ENCODE measurements around the gene SSB. TPM values are rescaled to one million over a fixed set of nuclear protein-coding genes. Genes with fewer than 3 reads are reported as not detected.
"Not testable (repeated sequence)": the region's sequence is repeated elsewhere in the genome, so short reads cannot be mapped to it uniquely, and the experiment has no call there.

Gene SSB
- total RNA-seq, 1 donor from 2014 or later, result 111 TPM

GRCh38 chr2:169823996-169824372, 25.3 kb downstream of the SSB start:
- H3K4me1 Mint-ChIP-seq (ENCODE audit: low read depth), result peaks cover 48% of the 10 kb centered on the region
- H3K9me3 Mint-ChIP-seq, result no peaks in the 10 kb centered on the region
- H3K36me3 Mint-ChIP-seq (ENCODE audit: low read depth), result peaks cover 48% of the 10 kb centered on the region

GRCh38 chr2:169824373-169825333, 26.0 kb downstream of the SSB start, which contains the start of gene METTL5:
Gene METTL5, minus strand, starts transcription at chr2:169824905. Its CDS starts 308 bp downstream, at chr2:169824597.
- intact Hi-C loops (cut with micrococcal nuclease), result loop anchor here (1.0 to 10.0 kb wide), 5 partner anchors 25 to 1100 kb away; partner anchors contain the start of genes FASTKD1 and GORASP2
- peak; percentile 74 for DNase-seq (ENCODE audit: low spot score)
- H3K27ac Mint-ChIP-seq, result peak within 1 kb of the TSS; percentile 79
- peak within 1 kb of the TSS; percentile 93 for H3K4me3 Mint-ChIP-seq (ENCODE audit: low read depth)
- peaks cover 44% of the 10 kb centered on the region for H3K36me3 Mint-ChIP-seq (ENCODE audit: low read depth)
- H3K27me3 Mint-ChIP-seq (ENCODE audit: low read depth), result no peaks in the 10 kb centered on the region
- no peaks in the 10 kb centered on the region for H3K9me3 Mint-ChIP-seq
- peaks cover 50% of the 10 kb centered on the region for H3K4me1 Mint-ChIP-seq (ENCODE audit: low read depth)

More at GRCh38 chr2:169823996-169824372, 25.3 kb downstream of the SSB start:
- no peaks in the 10 kb centered on the region for H3K27me3 Mint-ChIP-seq (ENCODE audit: low read depth)
- no peak for DNase-seq (ENCODE audit: low spot score)
- peak overlapping the region; percentile 93 for H3K4me3 Mint-ChIP-seq (ENCODE audit: low read depth)
- H3K27ac Mint-ChIP-seq, result peak overlapping the region; percentile 79
- intact Hi-C loops (cut with micrococcal nuclease), result loop anchor here (1.0 to 10.0 kb wide), 4 partner anchors 25 to 1101 kb away; partner anchors contain the start of gene GORASP2

GRCh38 chr2:169827272-169828140, 28.8 kb downstream of the SSB start, which contains the start of gene UBR3:
Gene UBR3, plus strand, starts transcription at chr2:169827454. Its CDS starts 54 bp downstream, at chr2:169827508.
- Mint-ChIP-seq H3K4me1 (ENCODE audit: low read depth) (peaks cover 41% of the 10 kb centered on the region), H3K9me3 (no peaks in the 10 kb centered on the region)
- intact Hi-C loops (cut with micrococcal nuclease), result loop anchor here (1.0 to 10.0 kb wide), 4 partner anchors 133 to 1097 kb away; partner anchors contain the start of genes BBS5, CFAP210, FASTKD1 and GORASP2

GRCh38 chr2:169828141-169828811, 29.6 kb downstream of the SSB start:
- DNase-seq (ENCODE audit: low spot score), result peak; percentile 39
- Mint-ChIP-seq H3K9me3 (no peaks in the 10 kb centered on the region), H3K27me3 (ENCODE audit: low read depth) (no peaks in the 10 kb centered on the region), H3K4me3 (ENCODE audit: low read depth) (peak overlapping the region; percentile 99), H3K27ac (peak overlapping the region; percentile 93), H3K36me3 (ENCODE audit: low read depth) (peaks cover 33% of the 10 kb centered on the region), H3K4me1 (ENCODE audit: low read depth) (peaks cover 33% of the 10 kb centered on the region)
- intact Hi-C loops (cut with micrococcal nuclease), result loop anchor here (5.0 to 10.0 kb wide), 2 partner anchors 256 to 1097 kb away; partner anchors contain the start of genes FASTKD1 and GORASP2

More at GRCh38 chr2:169827272-169828140, 28.8 kb downstream of the SSB start, which contains the start of gene UBR3:
- Mint-ChIP-seq H3K4me3 (ENCODE audit: low read depth) (peak within 1 kb of the TSS; percentile 99), H3K27ac (peak within 1 kb of the TSS; percentile 93), H3K27me3 (ENCODE audit: low read depth) (no peaks in the 10 kb centered on the region), H3K36me3 (ENCODE audit: low read depth) (peaks cover 35% of the 10 kb centered on the region)
- peak; percentile 89 for DNase-seq (ENCODE audit: low spot score)

GRCh38 chr2:169834401-169834800, 35.7 kb downstream of the SSB start:
- DNase-seq (ENCODE audit: low spot score), result no peak
- no peak overlapping the region for H3K27ac Mint-ChIP-seq
- H3K9me3 Mint-ChIP-seq, result no peaks in the 10 kb centered on the region
- peaks cover 8% of the 10 kb centered on the region for H3K4me1 Mint-ChIP-seq (ENCODE audit: low read depth)
- intact Hi-C loops (cut with micrococcal nuclease), result no loop called here
- H3K4me3 Mint-ChIP-seq (ENCODE audit: low read depth), result no peak overlapping the region
- peaks cover 15% of the 10 kb centered on the region for H3K36me3 Mint-ChIP-seq (ENCODE audit: low read depth)
- H3K27me3 Mint-ChIP-seq (ENCODE audit: low read depth), result no peaks in the 10 kb centered on the region

GRCh38 chr2:169838743-169839489, 40.2 kb downstream of the SSB start:
- peaks cover 10% of the 10 kb centered on the region for H3K36me3 Mint-ChIP-seq (ENCODE audit: low read depth)
- no peaks in the 10 kb centered on the region for H3K27me3 Mint-ChIP-seq (ENCODE audit: low read depth)
- peaks cover 1% of the 10 kb centered on the region for H3K4me1 Mint-ChIP-seq (ENCODE audit: low read depth)
- no peak overlapping the region for H3K27ac Mint-ChIP-seq
- DNase-seq (ENCODE audit: low spot score), result no peak
- intact Hi-C loops (cut with micrococcal nuclease), result no loop called here
- no peaks in the 10 kb centered on the region for H3K9me3 Mint-ChIP-seq
- no peak overlapping the region for H3K4me3 Mint-ChIP-seq (ENCODE audit: low read depth)

GRCh38 chr2:169839954-169840746, 41.5 kb downstream of the SSB start:
- peaks cover 10% of the 10 kb centered on the region for H3K36me3 Mint-ChIP-seq (ENCODE audit: low read depth)
- no peaks in the 10 kb centered on the region for H3K27me3 Mint-ChIP-seq (ENCODE audit: low read depth)
- H3K4me1 Mint-ChIP-seq (ENCODE audit: low read depth), result no peaks in the 10 kb centered on the region

GRCh38 chr2:169840747-169841142, 42.1 kb downstream of the SSB start:
- peaks cover 10% of the 10 kb centered on the region for H3K36me3 Mint-ChIP-seq (ENCODE audit: low read depth)
- no peak for DNase-seq (ENCODE audit: low spot score)
- H3K27ac Mint-ChIP-seq, result no peak overlapping the region
- no peak overlapping the region for H3K4me3 Mint-ChIP-seq (ENCODE audit: low read depth)
- no peaks in the 10 kb centered on the region for H3K4me1 Mint-ChIP-seq (ENCODE audit: low read depth)
- intact Hi-C loops (cut with micrococcal nuclease), result no loop called here
- H3K27me3 Mint-ChIP-seq (ENCODE audit: low read depth), result no peaks in the 10 kb centered on the region
- no peaks in the 10 kb centered on the region for H3K9me3 Mint-ChIP-seq

More at GRCh38 chr2:169839954-169840746, 41.5 kb downstream of the SSB start:
- no peaks in the 10 kb centered on the region for H3K9me3 Mint-ChIP-seq
- H3K27ac Mint-ChIP-seq, result no peak overlapping the region
- no peak for DNase-seq (ENCODE audit: low spot score)
- H3K4me3 Mint-ChIP-seq (ENCODE audit: low read depth), result no peak overlapping the region
- intact Hi-C loops (cut with micrococcal nuclease), result no loop called here

GRCh38 chr2:169841625-169842024, 43.0 kb downstream of the SSB start:
- H3K9me3 Mint-ChIP-seq; H3K27ac Mint-ChIP-seq; H3K4me3 Mint-ChIP-seq (ENCODE audit: low read depth); intact Hi-C loops (cut with micrococcal nuclease); H3K27me3 Mint-ChIP-seq (ENCODE audit: low read depth); DNase-seq (ENCODE audit: low spot score); H3K4me1 Mint-ChIP-seq (ENCODE audit: low read depth): not testable (repeated sequence)
- H3K36me3 Mint-ChIP-seq (ENCODE audit: low read depth), result peaks cover 10% of the 10 kb centered on the region

- H3K27ac Mint-ChIP-seq, result no peak overlapping the region
- H3K27me3 Mint-ChIP-seq (ENCODE audit: low read depth), result no peaks in the 10 kb centered on the region
- H3K36me3 Mint-ChIP-seq (ENCODE audit: low read depth), result peaks cover 23% of the 10 kb centered on the region
- no peak for DNase-seq (ENCODE audit: low spot score)
- H3K4me1 Mint-ChIP-seq (ENCODE audit: low read depth), result peaks cover 6% of the 10 kb centered on the region
- no peak overlapping the region for H3K4me3 Mint-ChIP-seq (ENCODE audit: low read depth)
- intact Hi-C loops (cut with micrococcal nuclease), result no loop called here
- H3K9me3 Mint-ChIP-seq, result peaks cover 6% of the 10 kb centered on the region
These were observed 46.3 kb downstream of the SSB start for GRCh38 chr2:169845016-169845415.
